ENCODE data around the gene SOAT2. TPM values are rescaled to one million over a fixed set of nuclear protein-coding genes. Genes with fewer than 3 reads are reported as not detected.

Gene SOAT2
- total RNA-seq, 3 donors from 2014 or later: 0.41 TPM; not detected in 2

- no peak for ATAC-seq
- peaks cover 4% of the 10 kb centered on the region for H3K4me1 ChIP-seq (ENCODE audit: low read depth)
- H3K36me3 ChIP-seq (ENCODE audit: low read depth): no peaks in the 10 kb centered on the region
- no peaks in the 10 kb centered on the region for H3K9me3 ChIP-seq
- no peak for TF ChIP-seq CTCF (IDR thresholded peaks at IDR 0.05)
- DNase-seq: no peak
- intact Hi-C loops (cut with DNase I, micrococcal nuclease): no loop called here
- H3K4me3 ChIP-seq: no peak overlapping the region
Observed at GRCh38 chr12:53077030-53077429, 26.3 kb upstream of the SOAT2 start.

GRCh38 chr12:53078425-53079225 is 24.7 kb upstream of the SOAT2 start:
- Histone ChIP-seq H3K9me3 (no peaks in the 10 kb centered on the region), H3K4me1 (ENCODE audit: low read depth) (peaks cover 4% of the 10 kb centered on the region), H3K36me3 (ENCODE audit: low read depth) (no peaks in the 10 kb centered on the region), H3K4me3 (peak overlapping the region; percentile 20)
- TF ChIP-seq CTCF (IDR thresholded peaks at IDR 0.05): no peak
- ATAC-seq (peak; percentile 36), DNase-seq (peak in 1 of 3 donors; percentile 63)
- intact Hi-C loops (cut with DNase I, micrococcal nuclease): no loop called here

GRCh38 chr12:53079226-53080117 is 23.8 kb upstream of the SOAT2 start, which contains the start of gene SPRYD3:
SPRYD3 (minus strand) TSS chr12:53079390; CDS start chr12:53079333, 57 bp downstream.
- peaks cover 4% of the 10 kb centered on the region for H3K4me1 ChIP-seq (ENCODE audit: low read depth)
- peak; percentile 97 to 99 (median 98) for DNase-seq
- intact Hi-C loops (cut with DNase I, micrococcal nuclease): no loop called here
- TF ChIP-seq CTCF (IDR thresholded peaks at IDR 0.05): no peak
- H3K4me3 ChIP-seq: peak within 1 kb of the TSS; percentile 20
- no peaks in the 10 kb centered on the region for H3K36me3 ChIP-seq (ENCODE audit: low read depth)
- no peaks in the 10 kb centered on the region for H3K9me3 ChIP-seq
- ATAC-seq: peak; percentile 99

- no peak for TF ChIP-seq CTCF (IDR thresholded peaks at IDR 0.05)
Observed at GRCh38 chr12:53082637-53083175, 20.6 kb upstream of the SOAT2 start.

GRCh38 chr12:53086361-53086760 is 16.9 kb upstream of the SOAT2 start:
- Histone ChIP-seq H3K4me3 (no peak overlapping the region), H3K9me3 (no peaks in the 10 kb centered on the region), H3K36me3 (ENCODE audit: low read depth) (no peaks in the 10 kb centered on the region), H3K4me1 (ENCODE audit: low read depth) (no peaks in the 10 kb centered on the region)
- no peak for TF ChIP-seq CTCF (IDR thresholded peaks at IDR 0.05)
- DNase-seq: no peak
- intact Hi-C loops (cut with DNase I, micrococcal nuclease): no loop called here
- no peak for ATAC-seq

More at GRCh38 chr12:53082637-53083175, 20.6 kb upstream of the SOAT2 start:
- DNase-seq: no peak
- Histone ChIP-seq H3K36me3 (ENCODE audit: low read depth) (no peaks in the 10 kb centered on the region), H3K9me3 (no peaks in the 10 kb centered on the region), H3K4me3 (no peak overlapping the region), H3K4me1 (ENCODE audit: low read depth) (peaks cover 4% of the 10 kb centered on the region)
- no peak for ATAC-seq
- intact Hi-C loops (cut with DNase I, micrococcal nuclease): no loop called here

Measured in mucosa of descending colon (tissue), 3 donors.